ENCODE results near the gene ASB15.

Gene ASB15

DNA sequence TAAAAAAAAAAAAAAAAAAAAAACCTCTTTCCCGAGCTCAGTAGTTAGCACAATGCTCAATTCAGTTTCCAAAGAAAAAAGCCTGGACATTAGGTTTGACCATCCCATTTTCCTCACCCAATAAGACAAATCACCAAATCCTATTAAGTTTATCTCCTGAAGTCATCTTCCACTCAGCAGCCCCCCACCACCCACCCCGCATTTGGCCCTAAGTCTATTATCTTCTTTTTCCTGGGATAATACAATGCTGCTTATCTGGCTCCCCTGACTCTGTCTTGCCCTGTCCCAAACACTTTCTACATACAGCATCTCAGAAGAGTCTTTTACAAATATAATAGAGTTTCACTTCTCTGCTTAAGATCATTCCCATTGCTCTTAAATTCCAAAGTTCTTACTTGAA, 36.3 kb downstream of the ASB15 start:
- H2BK12ac ChIP-seq (ENCODE audit: low read length): no peak overlapping the region
- H3K14ac ChIP-seq (ENCODE audit: low read length): no peak overlapping the region
- no peak overlapping the region for H2AK5ac ChIP-seq (ENCODE audit: low read depth, low read length)
- no peak overlapping the region for H2BK15ac ChIP-seq (ENCODE audit: low read length)
- no peak overlapping the region for H2AFZ ChIP-seq (ENCODE audit: low read length)
- WGBS, 2 donors (ENCODE audit: extremely low coverage in 2 of 2, insufficient read length in 2 of 2, insufficient replicate concordance in 1 of 2): no CpG with 5 or more reads among the region's 2 CpGs
- no peak overlapping the region for H3K9ac ChIP-seq (ENCODE audit: low read depth, low read length, poor library complexity)
- DNase-seq (ENCODE audit: low spot score): no peak
- H3K4me1 ChIP-seq (ENCODE audit: control insufficient read depth in 2 of 2, insufficient read depth in 1 of 2, low read depth in 1 of 2, low read length in 2 of 2): peaks cover 3% of the 10 kb centered on the region in 2 donors
- H3K9me3 ChIP-seq (replicated peaks in 1 of 2; ENCODE audit: control insufficient read depth in 2 of 2, insufficient read depth in 1 of 2, low read depth in 1 of 2, low read length in 2 of 2): peaks cover 0 to 5% of the 10 kb centered on the region in 2 donors
- no peak overlapping the region for H3K4ac ChIP-seq (ENCODE audit: low read length)
- H4K8ac ChIP-seq (ENCODE audit: low read depth, low read length): no peak overlapping the region
- H2BK5ac ChIP-seq (ENCODE audit: low read length): no peak overlapping the region
- H4K91ac ChIP-seq (ENCODE audit: low read depth, low read length, poor library complexity): no peak overlapping the region
- no peak overlapping the region for H3K18ac ChIP-seq (ENCODE audit: low read length)
- no peak overlapping the region for H2BK120ac ChIP-seq (ENCODE audit: low read depth, low read length)
- no peaks in the 10 kb centered on the region for H3K79me1 ChIP-seq (ENCODE audit: low read depth, low read length)
- H3K27ac ChIP-seq (replicated peaks; ENCODE audit: low read length): no peak overlapping the region
- no peaks in the 10 kb centered on the region for H3K36me3 ChIP-seq (replicated peaks in 1 of 2; ENCODE audit: control insufficient read depth in 2 of 2, insufficient read depth in 2 of 2, low read length in 2 of 2)
- H3K4me3 ChIP-seq (ENCODE audit: low read length in 2 of 2): no peak overlapping the region
- H3K27me3 ChIP-seq (ENCODE audit: control insufficient read depth in 3 of 3, insufficient read depth in 3 of 3, low read depth in 1 of 3, low read length in 3 of 3): no peaks in the 10 kb centered on the region
- H3K4me2 ChIP-seq (ENCODE audit: insufficient read depth, low read length, poor library complexity, severe bottlenecking): no peak overlapping the region
- no peak overlapping the region for H3K23ac ChIP-seq (ENCODE audit: low read depth, low read length, poor library complexity)

DNA sequence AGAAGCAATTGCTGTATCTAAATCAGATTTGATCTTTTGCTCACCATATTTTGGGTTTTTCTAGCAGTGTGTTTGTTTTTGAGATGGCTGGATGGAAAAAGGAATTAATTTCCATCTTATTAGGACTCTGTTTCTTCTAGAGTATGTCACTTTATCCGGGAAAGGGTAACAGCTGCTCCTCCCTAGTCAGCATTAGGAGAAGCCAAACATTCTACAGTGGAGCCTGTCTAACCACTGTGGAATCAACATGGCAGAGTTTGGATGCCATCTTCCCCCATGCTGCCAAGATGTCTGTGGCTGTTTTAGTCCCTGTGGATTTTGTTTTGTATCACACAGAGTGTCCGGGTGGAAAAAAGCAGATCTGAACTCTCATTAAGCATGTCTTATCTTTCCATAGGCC, 38.0 kb downstream of the ASB15 start:
- Histone ChIP-seq H3K79me1 (ENCODE audit: low read depth, low read length) (no peaks in the 10 kb centered on the region), H3K4me2 (ENCODE audit: insufficient read depth, low read length, poor library complexity, severe bottlenecking) (no peak overlapping the region), H3K18ac (ENCODE audit: low read length) (no peak overlapping the region), H3K4ac (ENCODE audit: low read length) (no peak overlapping the region), H3K27me3 (ENCODE audit: control insufficient read depth in 3 of 3, insufficient read depth in 3 of 3, low read depth in 1 of 3, low read length in 3 of 3) (no peaks in the 10 kb centered on the region), H2BK120ac (ENCODE audit: low read depth, low read length) (no peak overlapping the region), H3K36me3 (replicated peaks in 1 of 2; ENCODE audit: control insufficient read depth in 2 of 2, insufficient read depth in 2 of 2, low read length in 2 of 2) (no peaks in the 10 kb centered on the region), H3K14ac (ENCODE audit: low read length) (no peak overlapping the region), H4K91ac (ENCODE audit: low read depth, low read length, poor library complexity) (no peak overlapping the region), H2BK15ac (ENCODE audit: low read length) (no peak overlapping the region), H3K4me1 (ENCODE audit: control insufficient read depth in 2 of 2, insufficient read depth in 1 of 2, low read depth in 1 of 2, low read length in 2 of 2) (peaks cover 6 to 11% of the 10 kb centered on the region in 2 donors), H2BK5ac (ENCODE audit: low read length) (no peak overlapping the region), H3K23ac (ENCODE audit: low read depth, low read length, poor library complexity) (no peak overlapping the region), H4K8ac (ENCODE audit: low read depth, low read length) (no peak overlapping the region), H2AFZ (ENCODE audit: low read length) (no peak overlapping the region), H3K9ac (ENCODE audit: low read depth, low read length, poor library complexity) (no peak overlapping the region), H2BK12ac (ENCODE audit: low read length) (no peak overlapping the region), H3K4me3 (ENCODE audit: low read length in 2 of 2) (no peak overlapping the region), H3K27ac (replicated peaks; ENCODE audit: low read length) (no peak overlapping the region), H3K9me3 (replicated peaks in 1 of 2; ENCODE audit: control insufficient read depth in 2 of 2, insufficient read depth in 1 of 2, low read depth in 1 of 2, low read length in 2 of 2) (peaks cover 0 to 5% of the 10 kb centered on the region in 2 donors), H2AK5ac (ENCODE audit: low read depth, low read length) (no peak overlapping the region)
- DNase-seq (ENCODE audit: low spot score): no peak
- no CpG with 5 or more reads among the region's 2 CpGs for WGBS, 2 donors (ENCODE audit: extremely low coverage in 2 of 2, insufficient read length in 2 of 2, insufficient replicate concordance in 1 of 2)

DNA sequence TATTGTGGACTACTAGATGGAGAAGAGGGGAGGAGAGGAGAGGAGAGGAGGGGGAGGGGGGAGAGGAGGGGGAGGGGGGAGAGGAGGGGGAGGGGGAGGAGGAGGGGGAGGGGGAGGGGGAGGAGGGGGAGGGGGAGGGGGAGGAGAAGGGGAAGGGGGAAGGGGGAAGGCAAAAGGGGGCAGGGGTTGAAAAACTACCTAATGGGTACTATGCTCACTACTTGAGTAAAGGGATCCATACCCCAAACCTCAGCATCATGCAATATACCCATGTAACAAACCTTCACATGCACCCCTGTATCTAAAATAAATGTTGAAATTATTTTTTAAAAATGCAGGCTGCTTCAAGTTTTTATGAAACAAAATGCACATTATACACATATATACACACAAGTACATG, 39.0 kb downstream of the ASB15 start:
- no peak overlapping the region for H2BK15ac ChIP-seq (ENCODE audit: low read length)
- H3K36me3 ChIP-seq (replicated peaks in 1 of 2; ENCODE audit: control insufficient read depth in 2 of 2, insufficient read depth in 2 of 2, low read length in 2 of 2): no peaks in the 10 kb centered on the region
- no peak overlapping the region for H3K4me2 ChIP-seq (ENCODE audit: insufficient read depth, low read length, poor library complexity, severe bottlenecking)
- DNase-seq (ENCODE audit: low spot score): no peak
- H3K27me3 ChIP-seq (ENCODE audit: control insufficient read depth in 3 of 3, insufficient read depth in 3 of 3, low read depth in 1 of 3, low read length in 3 of 3): no peaks in the 10 kb centered on the region
- no peak overlapping the region for H2AK5ac ChIP-seq (ENCODE audit: low read depth, low read length)
- H3K4me1 ChIP-seq (ENCODE audit: control insufficient read depth in 2 of 2, insufficient read depth in 1 of 2, low read depth in 1 of 2, low read length in 2 of 2): peaks cover 8 to 11% of the 10 kb centered on the region in 2 donors
- H3K23ac ChIP-seq (ENCODE audit: low read depth, low read length, poor library complexity): no peak overlapping the region
- no peak overlapping the region for H3K27ac ChIP-seq (replicated peaks; ENCODE audit: low read length)
- no peak overlapping the region for H3K18ac ChIP-seq (ENCODE audit: low read length)
- H3K4me3 ChIP-seq (ENCODE audit: low read length in 2 of 2): no peak overlapping the region
- H3K4ac ChIP-seq (ENCODE audit: low read length): no peak overlapping the region
- no peak overlapping the region for H2AFZ ChIP-seq (ENCODE audit: low read length)
- peaks cover 0 to 5% of the 10 kb centered on the region in 2 donors for H3K9me3 ChIP-seq (replicated peaks in 1 of 2; ENCODE audit: control insufficient read depth in 2 of 2, insufficient read depth in 1 of 2, low read depth in 1 of 2, low read length in 2 of 2)
- H3K9ac ChIP-seq (ENCODE audit: low read depth, low read length, poor library complexity): no peak overlapping the region
- no peaks in the 10 kb centered on the region for H3K79me1 ChIP-seq (ENCODE audit: low read depth, low read length)
- H3K14ac ChIP-seq (ENCODE audit: low read length): no peak overlapping the region
- no peak overlapping the region for H4K8ac ChIP-seq (ENCODE audit: low read depth, low read length)
- H4K91ac ChIP-seq (ENCODE audit: low read depth, low read length, poor library complexity): no peak overlapping the region
- H2BK12ac ChIP-seq (ENCODE audit: low read length): no peak overlapping the region
- H2BK120ac ChIP-seq (ENCODE audit: low read depth, low read length): no peak overlapping the region
- H2BK5ac ChIP-seq (ENCODE audit: low read length): no peak overlapping the region

DNA sequence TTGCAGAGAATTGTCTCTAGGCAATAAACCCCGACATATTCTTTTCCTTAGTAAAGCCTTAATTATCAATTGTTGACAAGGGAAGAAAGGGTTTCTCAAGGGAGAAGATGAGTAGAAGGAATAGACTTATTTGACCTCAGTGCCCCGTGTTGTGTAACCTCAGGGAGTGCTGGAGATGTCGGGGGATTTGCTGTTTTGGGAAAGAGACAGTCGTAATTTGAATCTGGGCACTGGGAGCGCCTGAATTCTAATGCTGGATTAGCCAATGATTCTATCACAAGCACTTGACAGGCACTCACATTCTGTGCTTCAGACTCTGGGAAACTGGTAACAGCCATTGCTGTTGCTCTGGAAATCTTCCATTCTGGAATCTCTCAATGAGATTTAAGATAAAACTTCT, 40.3 kb downstream of the ASB15 start:
- WGBS, 2 donors (ENCODE audit: extremely low coverage in 2 of 2, insufficient read length in 2 of 2, insufficient replicate concordance in 1 of 2): no CpG with 5 or more reads among the region's 5 CpGs
- no peak overlapping the region for H2BK120ac ChIP-seq (ENCODE audit: low read depth, low read length)

More for the DNA sequence above, 40.3 kb downstream of the ASB15 start:
- H3K9ac ChIP-seq (ENCODE audit: low read depth, low read length, poor library complexity): no peak overlapping the region
- H3K4ac ChIP-seq (ENCODE audit: low read length): no peak overlapping the region
- no peaks in the 10 kb centered on the region for H3K27me3 ChIP-seq (ENCODE audit: control insufficient read depth in 3 of 3, insufficient read depth in 3 of 3, low read depth in 1 of 3, low read length in 3 of 3)
- H2AK5ac ChIP-seq (ENCODE audit: low read depth, low read length): no peak overlapping the region
- H2AFZ ChIP-seq (ENCODE audit: low read length): no peak overlapping the region
- H3K9me3 ChIP-seq (replicated peaks in 1 of 2; ENCODE audit: control insufficient read depth in 2 of 2, insufficient read depth in 1 of 2, low read depth in 1 of 2, low read length in 2 of 2): peaks cover 0 to 5% of the 10 kb centered on the region in 2 donors
- no peaks in the 10 kb centered on the region for H3K36me3 ChIP-seq (replicated peaks in 1 of 2; ENCODE audit: control insufficient read depth in 2 of 2, insufficient read depth in 2 of 2, low read length in 2 of 2)
- H2BK5ac ChIP-seq (ENCODE audit: low read length): no peak overlapping the region
- H3K14ac ChIP-seq (ENCODE audit: low read length): no peak overlapping the region
- H3K23ac ChIP-seq (ENCODE audit: low read depth, low read length, poor library complexity): no peak overlapping the region
- no peak overlapping the region for H2BK15ac ChIP-seq (ENCODE audit: low read length)
- H3K18ac ChIP-seq (ENCODE audit: low read length): no peak overlapping the region
- H4K8ac ChIP-seq (ENCODE audit: low read depth, low read length): no peak overlapping the region
- H3K27ac ChIP-seq (replicated peaks; ENCODE audit: low read length): no peak overlapping the region
- DNase-seq (ENCODE audit: low spot score): no peak
- H3K4me3 ChIP-seq (ENCODE audit: low read length in 2 of 2): no peak overlapping the region
- H3K4me2 ChIP-seq (ENCODE audit: insufficient read depth, low read length, poor library complexity, severe bottlenecking): no peak overlapping the region
- H3K4me1 ChIP-seq (ENCODE audit: control insufficient read depth in 2 of 2, insufficient read depth in 1 of 2, low read depth in 1 of 2, low read length in 2 of 2): peaks cover 10 to 11% of the 10 kb centered on the region in 2 donors
- H3K79me1 ChIP-seq (ENCODE audit: low read depth, low read length): no peaks in the 10 kb centered on the region
- no peak overlapping the region for H2BK12ac ChIP-seq (ENCODE audit: low read length)
- H4K91ac ChIP-seq (ENCODE audit: low read depth, low read length, poor library complexity): no peak overlapping the region

All from neuronal stem cell (in vitro differentiated cells).